HG02678 (cell line): Measurements from ENCODE around the gene UBR3.
"Not testable (repeated sequence)": the region's sequence is repeated elsewhere in the genome, so short reads cannot be mapped to it uniquely, and the experiment has no call there.

ENCODE experiments used
- ATAC-seq: cut with Tn5 transposase; IDR thresholded peaks from one replicate; pipeline ENCODE4 v1.9.1; 2021; ENCODE audit warnings: mild to moderate bottlenecking, moderate library complexity; ENCODE audit not compliant: unreplicated experiment

Gene UBR3

GRCh38 chr2:169823996-169824372, 3.3 kb upstream of the UBR3 start:
- ATAC-seq: no peak

- ATAC-seq: peak; percentile 60
Observed at GRCh38 chr2:169824373-169825333, 2.6 kb upstream of the UBR3 start, which contains the start of gene METTL5. TSS of gene METTL5 (minus strand) at chr2:169824905. CDS start at chr2:169824597, 308 bp downstream.

- peak; percentile 25 for ATAC-seq
Observed at GRCh38 chr2:169828141-169828811, 1.0 kb downstream of the UBR3 start.

GRCh38 chr2:169834401-169834800, 7.1 kb downstream of the UBR3 start:
- ATAC-seq: no peak

GRCh38 chr2:169838743-169839489, 11.7 kb downstream of the UBR3 start:
- no peak for ATAC-seq

GRCh38 chr2:169839954-169840746, 12.9 kb downstream of the UBR3 start:
- ATAC-seq: no peak

GRCh38 chr2:169840747-169841142, 13.5 kb downstream of the UBR3 start:
- ATAC-seq: no peak

- not testable (repeated sequence) for ATAC-seq
Observed at GRCh38 chr2:169841625-169842024, 14.4 kb downstream of the UBR3 start.

- ATAC-seq: no peak
Observed at GRCh38 chr2:169845016-169845415, 17.8 kb downstream of the UBR3 start.

- not testable (repeated sequence) for ATAC-seq
Observed at GRCh38 chr2:169848959-169849693, 21.9 kb downstream of the UBR3 start.

- no peak for ATAC-seq
Observed at GRCh38 chr2:169849710-169850109, 22.5 kb downstream of the UBR3 start.

- no peak for ATAC-seq
Observed at GRCh38 chr2:169853041-169853668, 25.9 kb downstream of the UBR3 start.

GRCh38 chr2:169855281-169856258, 28.3 kb downstream of the UBR3 start:
- not testable (repeated sequence) for ATAC-seq

- ATAC-seq: no peak
Observed at GRCh38 chr2:169859423-169859822, 32.2 kb downstream of the UBR3 start.

GRCh38 chr2:169860149-169860548, 32.9 kb downstream of the UBR3 start:
- ATAC-seq: no peak

GRCh38 chr2:169862816-169863215, 35.6 kb downstream of the UBR3 start:
- ATAC-seq: no peak

- ATAC-seq: no peak
Observed at GRCh38 chr2:169865492-169865891, 38.2 kb downstream of the UBR3 start.

- not testable (repeated sequence) for ATAC-seq
Observed at GRCh38 chr2:169866230-169866629, 39.0 kb downstream of the UBR3 start.
